HepG2 (cell line): ENCODE data around the gene GJA3. TPM values are rescaled to one million over a fixed set of nuclear protein-coding genes. Genes with fewer than 3 reads are reported as not detected.

Experiments
- CCDC6 ChIP-seq: sonication (generic); formaldehyde crosslinking; IDR thresholded peaks from 2 replicates; pipeline ENCODE4 v1.8.1; 2022; ENCODE audit warnings: mild to moderate bottlenecking, missing genetic modification reagents, moderate library complexity
- DBP ChIP-seq: sonication (generic); formaldehyde crosslinking; IDR thresholded peaks from 2 replicates; pipeline ENCODE4 v1.4.0; 2020; ENCODE audit warnings: missing genetic modification reagents; ENCODE audit errors: not compliant biosample characterization
- MYC ChIP-seq: sonication (generic); formaldehyde crosslinking; IDR thresholded peaks from 2 replicates; pipeline ENCODE4 v1.9.0; 2021; ENCODE audit warnings: missing genetic modification reagents, borderline replicate concordance
- SMYD3 ChIP-seq: sonication (generic); formaldehyde crosslinking; IDR thresholded peaks from 2 replicates; pipeline ENCODE4 v1.8.1; 2023; ENCODE audit warnings: mild to moderate bottlenecking, missing genetic modification reagents
- TFAP4 ChIP-seq: sonication (generic); IDR thresholded peaks from 2 replicates; pipeline ENCODE4 v1.6.1; 2016; ENCODE audit warnings: low read depth, borderline replicate concordance
- ZNF160 ChIP-seq: sonication (generic); formaldehyde crosslinking; IDR thresholded peaks from 2 replicates; pipeline ENCODE4 v1.8.0; 2022; ENCODE audit warnings: mild to moderate bottlenecking, inconsistent platforms, missing genetic modification reagents
- ZNF253 ChIP-seq: sonication (generic); formaldehyde crosslinking; IDR thresholded peaks from 2 replicates; pipeline ENCODE4 v1.8.0; 2022; ENCODE audit warnings: mild to moderate bottlenecking, missing genetic modification reagents, borderline replicate concordance
- ZNF333 ChIP-seq: sonication (generic); formaldehyde crosslinking; IDR thresholded peaks from 2 replicates; pipeline ENCODE4 v1.4.0; 2020; ENCODE audit warnings: mild to moderate bottlenecking, missing genetic modification reagents, borderline replicate concordance
- ZNF496 ChIP-seq: sonication (generic); formaldehyde crosslinking; IDR thresholded peaks from 2 replicates; pipeline ENCODE4 v1.8.1; 2023; ENCODE audit warnings: mild to moderate bottlenecking, moderate library complexity, missing genetic modification reagents; ENCODE audit not compliant: insufficient replicate concordance
- ZNF609 ChIP-seq: sonication (generic); formaldehyde crosslinking; IDR thresholded peaks from 2 replicates; pipeline ENCODE4 v1.4.0; 2020; ENCODE audit warnings: mild to moderate bottlenecking, missing genetic modification reagents, borderline replicate concordance
- polyA plus RNA-seq, 8 experiments: library from polyadenylated mRNA; depleted of rRNA in 3 of 8; stranded (reverse) in 7 of 8; unstranded in 1 of 8; fragments of >200 nt; fragmentation: Illumina TruSeq in 4 of 8; extraction: Trizol in 4 of 8; gene quantifications; 2 replicates each; pipeline versions ENCODE4 v1.2.1 to v1.2.3, GENCODE V29; 2011 to 2016; ENCODE audit warnings: low read depth in 4 of 8, missing spikeins in 1 of 8, mixed read lengths in 1 of 8; ENCODE audit not compliant: insufficient read depth in 1 of 8
- total RNA-seq, 5 experiments: library from RNA; depleted of rRNA; stranded (reverse); fragments of >200 nt; fragmentation: Illumina TruSeq; extraction: Trizol; gene quantifications; 2 replicates each; pipeline ENCODE4 v1.2.3, GENCODE V29; 2016; ENCODE audit warnings: low read depth in 1 of 5

The GJA3 gene
- total and polyA plus RNA-seq, 2 of the 13 experiments (the other 11 are each of a cell fraction or from before 2014, with no cell fraction given) = 0.04 TPM

- TF ChIP-seq ZNF333 (CRISPR knock-in tag) (no peak), ZNF253 (CRISPR knock-in tag) (no peak), ZNF609 (CRISPR knock-in tag) (no peak), TFAP4 (no peak), CCDC6 (no peak), SMYD3 (CRISPR knock-in tag) (no peak), MYC (CRISPR knock-in tag) (no peak), DBP (CRISPR knock-in tag) (no peak), ZNF160 (CRISPR knock-in tag) (no peak), ZNF496 (CRISPR knock-in tag) (no peak)
Observed at GRCh38 chr13:20193162-20193906, 32.5 kb upstream of the GJA3 start (continued).
